Body of pancreas (tissue), 4 donors: ENCODE results near the gene LPAR6.

ENCODE experiments used
- POLR2A ChIP-seq, 3 donors: fragments of 450-650 bp; IDR thresholded peaks; one replicate each; pipeline ENCODE4 v1.6.1; 2016; ENCODE audit warnings: antibody characterized with exemption in 3 of 3, mild to moderate bottlenecking in 2 of 3
- TF ChIP-seq, protein P1 (sequence below), 7 experiments: fragments of 450-650 bp in 4 of 7; fragments of 200-600 bp in 3 of 7; sonication (generic) in 3 of 7; IDR thresholded peaks; one replicate each; pipeline ENCODE4 v1.5.1; 2016 to 2019; ENCODE audit warnings: antibody characterized with exemption in 7 of 7

DNA sequence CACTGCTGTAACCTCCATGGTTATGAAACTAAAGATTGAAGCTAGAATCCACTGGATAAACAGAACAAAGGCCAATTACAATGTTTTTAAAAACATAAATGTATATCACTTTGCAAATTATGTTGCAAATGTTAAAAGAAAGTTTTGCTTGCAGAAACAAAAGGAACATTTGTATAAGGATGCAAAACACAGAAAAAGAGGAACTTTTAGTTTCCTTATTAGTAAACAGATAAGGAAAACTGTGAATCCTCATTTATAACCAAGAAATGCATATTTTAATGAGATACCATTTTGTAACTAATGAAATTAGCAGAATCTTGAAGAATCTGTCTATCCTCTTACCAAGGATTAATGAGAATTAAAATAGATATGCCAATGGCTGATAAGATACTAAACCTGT, 32.3 kb downstream of the LPAR6 start:
- TF ChIP-seq, protein P1, sequence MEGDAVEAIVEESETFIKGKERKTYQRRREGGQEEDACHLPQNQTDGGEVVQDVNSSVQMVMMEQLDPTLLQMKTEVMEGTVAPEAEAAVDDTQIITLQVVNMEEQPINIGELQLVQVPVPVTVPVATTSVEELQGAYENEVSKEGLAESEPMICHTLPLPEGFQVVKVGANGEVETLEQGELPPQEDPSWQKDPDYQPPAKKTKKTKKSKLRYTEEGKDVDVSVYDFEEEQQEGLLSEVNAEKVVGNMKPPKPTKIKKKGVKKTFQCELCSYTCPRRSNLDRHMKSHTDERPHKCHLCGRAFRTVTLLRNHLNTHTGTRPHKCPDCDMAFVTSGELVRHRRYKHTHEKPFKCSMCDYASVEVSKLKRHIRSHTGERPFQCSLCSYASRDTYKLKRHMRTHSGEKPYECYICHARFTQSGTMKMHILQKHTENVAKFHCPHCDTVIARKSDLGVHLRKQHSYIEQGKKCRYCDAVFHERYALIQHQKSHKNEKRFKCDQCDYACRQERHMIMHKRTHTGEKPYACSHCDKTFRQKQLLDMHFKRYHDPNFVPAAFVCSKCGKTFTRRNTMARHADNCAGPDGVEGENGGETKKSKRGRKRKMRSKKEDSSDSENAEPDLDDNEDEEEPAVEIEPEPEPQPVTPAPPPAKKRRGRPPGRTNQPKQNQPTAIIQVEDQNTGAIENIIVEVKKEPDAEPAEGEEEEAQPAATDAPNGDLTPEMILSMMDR (IDR thresholded peaks at IDR 0.05) = no peak
- no peak for TF ChIP-seq POLR2A (IDR thresholded peaks at IDR 0.05)
